Fibroblast of skin of right biceps (primary cell): ENCODE measurements around the gene RBP3.

Experiments
- DNase-seq: peaks from one replicate; pipeline ENCODE4 v3.0.0-alpha.2; 2013

RBP3 gene

GRCh38 chr10:47359626-47360418 is 11.7 kb downstream of the RBP3 start:
- no peak for DNase-seq

GRCh38 chr10:47360419-47361040 is 12.4 kb downstream of the RBP3 start:
- no peak for DNase-seq

GRCh38 chr10:47361293-47361692 is 13.1 kb downstream of the RBP3 start:
- peak; percentile 22 for DNase-seq

GRCh38 chr10:47362199-47362598 is 14.0 kb downstream of the RBP3 start:
- DNase-seq = no peak

GRCh38 chr10:47363781-47364180 is 15.6 kb downstream of the RBP3 start:
- no peak for DNase-seq

GRCh38 chr10:47364366-47364765 is 16.2 kb downstream of the RBP3 start:
- no peak for DNase-seq

- DNase-seq = no peak
These were observed 16.7 kb downstream of the RBP3 start for GRCh38 chr10:47364911-47365310.

- DNase-seq = no peak
These were observed 17.4 kb downstream of the RBP3 start for GRCh38 chr10:47365431-47366180.

- DNase-seq = no peak
These were observed 18.0 kb downstream of the RBP3 start for GRCh38 chr10:47366181-47366631.

- DNase-seq = no peak
These were observed 18.7 kb downstream of the RBP3 start for GRCh38 chr10:47366731-47367460.

- no peak for DNase-seq
These were observed 19.5 kb downstream of the RBP3 start for GRCh38 chr10:47367646-47368045.

GRCh38 chr10:47368431-47369180 is 20.4 kb downstream of the RBP3 start:
- DNase-seq = no peak

- DNase-seq = no peak
These were observed 21.2 kb downstream of the RBP3 start for GRCh38 chr10:47369251-47369894.

- DNase-seq = no peak
These were observed 22.0 kb downstream of the RBP3 start for GRCh38 chr10:47370015-47370767.

GRCh38 chr10:47370878-47371277 is 22.7 kb downstream of the RBP3 start:
- no peak for DNase-seq

GRCh38 chr10:47371629-47372485 is 23.7 kb downstream of the RBP3 start:
- no peak for DNase-seq

- DNase-seq = no peak
These were observed 24.6 kb downstream of the RBP3 start for GRCh38 chr10:47372726-47373125.

- peak; percentile 35 for DNase-seq
These were observed 26.7 kb downstream of the RBP3 start for GRCh38 chr10:47374611-47375536.
